GM18873 (cell line): ENCODE measurements around the gene PTPRQ.

Experiments
- ATAC-seq: cut with Tn5 transposase; IDR thresholded peaks from one replicate; pipeline ENCODE4 v1.9.1; 2021; ENCODE audit warnings: mild to moderate bottlenecking, moderate library complexity, moderate number of reproducible peaks; ENCODE audit not compliant: unreplicated experiment, low FRiP score

Gene PTPRQ

DNA sequence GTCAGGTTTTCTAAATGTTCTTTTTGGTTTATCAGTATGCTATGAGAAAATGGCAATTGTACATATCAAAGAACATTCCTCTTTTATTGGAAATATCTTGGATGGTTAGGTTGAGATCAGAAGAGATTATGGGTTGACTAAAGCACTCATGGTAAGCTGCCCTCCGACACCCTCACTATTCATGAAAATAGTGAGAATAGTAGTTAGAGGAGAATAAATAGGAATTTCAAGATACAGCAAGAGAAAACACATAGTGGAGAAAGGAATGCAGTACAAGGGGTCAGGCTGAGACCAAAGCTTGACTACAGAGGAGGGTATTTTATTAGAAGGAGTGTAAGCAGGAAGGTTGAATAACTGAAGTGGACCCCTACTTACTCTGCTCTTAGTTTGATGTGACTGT lies 112.5 kb downstream of the PTPRQ start:
- no peak for ATAC-seq

DNA sequence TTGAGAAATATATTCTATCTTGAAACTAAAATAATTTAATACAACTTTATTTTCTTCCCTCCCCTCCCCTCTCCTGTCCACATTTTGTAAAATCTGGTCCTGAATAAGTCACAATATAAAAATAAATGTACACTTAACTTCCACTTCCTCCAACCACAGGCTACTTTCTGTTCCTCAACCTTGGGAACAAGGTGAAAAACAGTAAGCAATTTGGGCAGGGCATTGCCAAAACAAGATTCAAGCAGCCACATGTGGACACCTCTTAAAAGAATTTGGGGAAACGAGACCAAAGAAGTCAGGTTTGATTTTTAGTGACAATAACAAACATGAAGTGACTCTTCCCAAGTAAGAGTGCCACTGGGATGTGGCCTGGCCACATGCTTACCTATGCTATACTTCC lies 115.7 kb downstream of the PTPRQ start:
- ATAC-seq, result no peak

DNA sequence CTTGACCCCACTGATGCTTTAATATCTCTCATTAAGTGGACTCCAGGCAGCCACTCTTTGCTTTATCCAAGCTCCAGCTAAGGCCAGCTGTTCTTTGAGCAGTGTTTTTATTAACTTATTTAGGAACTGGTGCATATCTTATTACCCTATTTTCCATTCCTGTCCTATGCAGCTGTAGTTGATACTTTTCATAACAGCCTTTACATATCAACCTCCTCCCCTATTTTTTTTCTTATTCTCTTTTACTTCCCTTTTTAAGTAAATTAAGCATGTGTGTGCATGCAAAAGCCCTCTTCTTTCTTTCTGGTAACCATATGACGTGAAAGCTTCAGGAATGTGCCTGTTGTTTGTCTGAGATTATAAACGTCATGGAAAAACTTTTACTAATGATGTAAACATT lies 121.2 kb downstream of the PTPRQ start:
- ATAC-seq, result no peak

DNA sequence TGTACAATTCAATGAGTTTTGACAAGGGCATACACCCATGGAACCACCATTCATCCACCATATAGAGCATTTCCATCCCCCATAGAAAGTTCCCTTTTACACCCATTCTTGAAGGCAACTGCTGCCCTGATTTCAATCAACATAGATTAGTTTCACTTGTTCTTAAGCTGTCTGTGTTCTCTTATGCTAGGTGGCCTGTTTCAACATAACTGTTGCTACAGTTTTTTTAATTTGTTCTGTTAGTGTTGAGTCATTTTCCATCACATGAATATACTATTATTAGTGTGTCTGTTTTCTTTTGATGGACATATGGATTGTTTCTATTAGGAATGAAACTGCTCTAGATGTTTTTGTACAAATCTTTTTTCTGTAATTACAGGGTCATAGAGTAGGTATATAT lies 123.4 kb downstream of the PTPRQ start:
- ATAC-seq, result no peak

DNA sequence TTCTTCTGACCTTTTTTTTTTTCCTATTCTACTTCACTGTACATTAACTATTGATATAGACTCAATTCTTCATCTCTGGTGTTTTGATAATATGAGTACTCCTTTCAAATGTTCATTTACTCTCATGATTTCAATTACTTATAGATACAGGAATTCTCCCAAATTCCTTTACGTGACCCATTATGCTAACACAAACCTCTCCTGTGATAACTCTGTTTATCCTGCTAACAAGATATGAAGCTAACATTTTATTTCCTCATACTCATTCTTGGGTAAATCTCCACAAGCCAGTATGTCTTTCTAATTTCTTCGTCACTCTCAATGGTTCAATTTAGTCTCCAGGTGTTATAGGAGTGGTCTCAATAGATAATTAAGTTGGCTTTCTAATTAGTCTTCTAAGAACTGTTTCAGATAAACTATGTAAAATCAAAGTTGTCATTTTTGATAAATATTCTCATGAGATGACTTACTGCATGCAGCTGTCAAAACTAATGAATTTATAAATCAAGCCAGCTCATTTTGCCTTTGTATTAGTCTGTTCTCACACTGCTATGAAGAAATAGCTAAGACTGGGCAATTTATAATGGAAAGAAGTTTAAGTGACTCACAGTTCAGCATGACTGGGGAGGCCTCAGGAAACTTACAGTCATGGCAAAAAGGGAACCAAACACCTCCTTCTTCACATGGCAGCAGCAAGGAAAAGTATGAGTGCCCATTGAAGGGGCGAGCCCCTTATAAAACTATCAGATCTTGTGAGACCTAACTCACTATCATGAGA lies 132.8 kb downstream of the PTPRQ start:
- ATAC-seq, result no peak

DNA sequence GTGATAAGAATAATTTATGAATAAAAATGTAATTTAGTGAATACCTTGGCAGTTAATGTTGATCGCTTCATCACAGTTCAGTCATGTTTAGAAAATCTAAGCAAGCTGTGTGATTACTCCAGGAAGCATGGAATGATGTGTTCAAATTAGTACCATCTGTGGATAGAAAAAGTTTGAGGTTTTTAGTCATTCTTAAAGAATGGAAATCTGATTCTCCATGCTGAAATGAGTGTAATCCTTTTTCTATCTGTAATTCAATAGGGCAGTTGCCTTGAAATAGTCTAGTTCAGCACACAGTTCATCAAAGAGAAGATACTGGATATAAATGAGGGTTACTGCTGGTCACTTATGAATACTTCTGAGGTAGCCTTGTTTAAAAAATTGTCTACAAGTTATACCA lies 136.2 kb downstream of the PTPRQ start:
- ATAC-seq, result no peak

DNA sequence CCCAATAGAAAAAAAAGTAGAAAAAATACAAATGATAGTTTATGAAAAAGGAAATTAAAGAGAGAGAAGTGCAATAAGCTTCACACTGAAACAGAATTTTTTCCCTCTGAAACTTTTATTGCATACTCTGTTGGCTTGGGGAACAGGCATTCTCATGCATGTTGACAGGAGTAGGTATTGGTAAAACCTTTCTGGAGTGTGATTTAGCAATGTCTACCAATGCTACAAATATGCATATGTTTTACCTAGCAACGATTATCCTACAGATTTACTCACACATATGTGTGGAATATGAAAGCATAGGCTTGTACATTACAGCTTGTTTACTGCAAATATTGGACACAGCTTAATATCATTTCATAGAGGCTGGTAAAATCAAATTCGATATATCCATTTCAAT lies 137.7 kb downstream of the PTPRQ start:
- ATAC-seq, result no peak

DNA sequence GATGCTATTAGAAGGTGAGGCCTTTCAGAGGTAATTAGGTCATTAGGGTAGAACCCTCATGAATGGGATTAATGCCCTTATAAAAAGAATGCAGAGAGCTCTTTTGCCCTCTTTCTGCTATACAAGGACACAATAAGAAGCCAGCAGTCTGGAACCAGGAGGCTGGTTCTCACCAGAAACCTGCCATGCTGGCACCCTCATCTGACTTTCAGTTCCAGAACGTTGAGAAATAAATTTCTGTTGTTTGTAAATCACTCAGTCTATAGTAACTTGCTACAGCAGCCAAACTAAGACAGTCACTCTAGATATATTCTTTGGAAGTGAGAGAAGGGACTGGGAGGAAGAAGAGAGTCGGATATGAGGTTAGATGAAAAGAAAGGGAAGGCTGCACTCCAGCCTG lies 138.4 kb downstream of the PTPRQ start:
- no peak for ATAC-seq

DNA sequence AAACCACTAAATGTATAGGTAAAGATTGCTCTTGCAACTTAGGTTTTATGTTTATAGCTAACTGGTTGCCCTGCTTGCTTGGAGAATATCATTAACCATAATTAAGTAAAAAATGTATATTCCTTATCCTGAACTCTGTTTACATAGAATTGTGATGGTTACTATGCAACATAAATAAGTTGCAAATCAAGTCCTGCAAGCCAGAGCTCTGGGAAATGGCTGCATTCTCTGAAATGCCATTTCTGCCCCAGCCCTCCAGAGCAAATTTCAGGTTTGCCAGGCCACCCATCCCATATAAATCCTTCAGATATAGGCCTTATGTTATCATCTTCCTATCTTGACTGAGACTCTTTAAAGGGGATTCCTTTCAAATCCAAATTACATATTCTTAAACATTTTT lies 145.0 kb downstream of the PTPRQ start:
- no peak for ATAC-seq

DNA sequence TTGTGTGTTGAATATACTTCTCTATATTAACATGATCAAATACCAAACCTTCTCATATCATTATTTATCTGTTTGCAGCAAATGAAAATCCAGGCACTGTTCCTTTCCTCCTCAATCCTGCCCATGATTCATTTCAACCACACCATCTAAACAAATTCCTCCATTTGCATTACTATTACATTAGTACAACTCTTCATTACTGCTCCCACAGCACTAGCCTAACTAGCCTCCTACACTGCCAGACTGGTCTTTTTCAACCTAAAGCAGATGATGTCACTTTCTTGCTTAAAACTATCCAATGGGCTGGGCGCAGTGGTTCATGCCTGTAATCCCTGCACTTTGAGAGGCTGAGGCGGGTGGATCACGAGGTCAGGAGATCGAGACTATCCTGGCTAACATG lies 146.1 kb downstream of the PTPRQ start:
- no peak for ATAC-seq

DNA sequence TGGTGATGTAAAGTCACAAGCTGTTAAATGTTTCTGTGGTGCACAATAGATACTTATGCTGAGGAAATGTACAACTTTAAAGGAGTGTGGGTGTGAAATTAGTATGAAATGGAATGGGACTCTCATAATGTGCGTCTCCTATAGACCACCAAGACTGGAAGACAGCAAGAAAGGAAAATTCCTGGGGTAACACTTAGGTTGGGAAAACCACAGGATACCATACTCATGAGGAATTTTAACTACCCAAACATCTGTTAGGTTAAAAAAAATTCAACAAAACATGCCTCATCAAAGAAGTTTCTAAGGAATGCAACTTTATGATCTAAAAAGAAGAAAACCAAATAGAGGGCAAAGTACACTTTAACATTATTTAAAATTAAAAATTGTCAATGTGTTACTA lies 149.7 kb downstream of the PTPRQ start:
- no peak for ATAC-seq

DNA sequence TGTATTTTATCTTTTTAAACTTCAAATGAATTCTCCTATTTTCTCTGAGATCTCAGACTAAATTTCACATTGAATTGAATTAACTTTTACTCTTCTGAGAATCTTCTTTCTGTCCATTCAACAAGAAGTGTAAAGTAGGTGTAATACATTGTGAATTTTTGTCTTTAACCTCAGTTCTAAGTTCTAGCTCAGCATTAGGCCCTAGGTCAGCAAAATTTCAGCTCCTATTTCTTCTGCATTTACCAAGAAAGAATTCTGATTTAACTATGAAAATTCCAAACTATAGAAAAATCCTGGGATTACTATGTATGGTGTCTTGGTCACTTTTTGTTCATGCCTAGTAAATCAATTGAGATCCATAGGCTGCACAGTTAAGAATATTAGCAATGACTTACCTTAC lies 152.5 kb downstream of the PTPRQ start:
- no peak for ATAC-seq

DNA sequence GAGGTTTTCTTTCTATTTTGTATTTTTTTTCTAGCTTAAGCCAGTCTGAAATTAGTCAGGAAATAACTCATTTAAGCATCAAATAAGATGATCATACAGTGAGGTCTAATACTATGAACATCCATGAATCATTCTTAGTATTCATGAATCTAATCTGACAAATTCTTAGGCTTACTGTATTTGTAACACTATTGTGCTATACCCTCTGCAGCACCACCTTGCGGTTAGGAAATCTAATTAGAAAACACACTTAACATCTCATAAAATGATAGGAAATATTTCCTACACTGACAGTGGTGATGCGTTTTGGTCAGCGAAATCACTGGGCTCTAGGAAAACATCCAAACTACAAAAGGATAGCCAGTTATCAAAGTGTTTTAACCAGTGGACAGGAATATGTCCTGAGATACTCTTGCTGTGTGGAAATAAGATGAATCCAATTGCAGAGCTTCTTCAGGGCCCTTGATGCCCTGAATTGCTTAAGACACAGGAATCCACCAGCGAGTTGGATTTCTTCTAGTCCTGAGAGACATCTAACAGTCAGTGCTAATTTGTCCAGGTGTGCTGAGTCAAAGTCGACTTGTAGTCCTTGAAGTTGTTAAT lies 154.1 kb downstream of the PTPRQ start:
- no peak for ATAC-seq

DNA sequence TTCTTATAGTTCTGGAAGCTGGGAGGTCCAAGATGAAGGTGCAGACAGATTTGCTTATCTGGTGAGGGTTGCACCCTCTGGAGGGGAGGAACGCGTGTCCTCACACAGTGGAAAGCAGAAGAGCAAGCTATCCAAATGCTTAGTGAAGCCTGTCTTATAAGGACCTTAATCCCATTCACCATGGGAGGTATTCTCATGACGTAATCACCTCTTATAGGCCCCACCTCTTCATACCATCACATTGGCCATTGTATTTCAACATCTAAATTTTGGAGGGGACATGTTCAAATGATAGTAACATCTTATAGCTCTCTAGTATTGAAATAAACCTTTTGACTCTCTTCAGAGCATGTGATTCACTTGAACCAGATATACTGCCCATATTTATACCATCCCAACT lies 158.4 kb downstream of the PTPRQ start:
- ATAC-seq, result no peak

DNA sequence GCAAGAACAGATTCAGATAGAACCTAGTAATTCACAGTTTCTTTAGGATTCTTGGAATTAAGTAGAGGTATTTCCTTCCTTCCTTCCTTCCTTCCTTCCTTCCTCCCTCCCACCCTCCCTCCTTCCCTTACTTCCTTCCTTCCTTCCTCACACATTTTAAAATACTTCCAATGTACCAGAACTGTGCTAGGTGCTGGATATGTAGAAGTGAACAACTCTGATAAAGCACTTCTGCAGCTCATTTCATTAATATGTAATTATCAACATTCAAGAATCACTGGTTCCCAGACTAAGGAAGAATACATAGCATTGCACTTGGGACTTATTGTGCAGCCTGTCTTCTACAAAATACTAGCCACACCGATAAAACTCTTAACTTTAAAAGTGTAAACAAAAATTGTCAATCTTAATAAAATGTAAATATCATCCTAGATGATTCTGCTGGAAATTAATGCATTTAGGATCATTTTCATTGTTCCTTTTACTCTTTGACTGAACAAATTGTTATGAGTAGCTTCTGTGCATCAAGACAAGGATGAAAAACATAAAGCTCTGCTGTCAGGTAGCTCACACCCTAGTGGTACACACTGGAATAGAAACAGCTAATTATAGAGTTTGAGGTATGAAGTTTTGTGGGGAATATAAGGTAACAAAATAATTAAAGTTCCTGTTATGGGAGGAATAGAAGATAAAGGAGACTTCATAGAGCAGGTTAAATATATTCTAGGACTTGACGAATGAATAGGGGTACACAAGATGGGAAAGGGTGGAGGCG lies 163.5 kb downstream of the PTPRQ start:
- ATAC-seq, result no peak

DNA sequence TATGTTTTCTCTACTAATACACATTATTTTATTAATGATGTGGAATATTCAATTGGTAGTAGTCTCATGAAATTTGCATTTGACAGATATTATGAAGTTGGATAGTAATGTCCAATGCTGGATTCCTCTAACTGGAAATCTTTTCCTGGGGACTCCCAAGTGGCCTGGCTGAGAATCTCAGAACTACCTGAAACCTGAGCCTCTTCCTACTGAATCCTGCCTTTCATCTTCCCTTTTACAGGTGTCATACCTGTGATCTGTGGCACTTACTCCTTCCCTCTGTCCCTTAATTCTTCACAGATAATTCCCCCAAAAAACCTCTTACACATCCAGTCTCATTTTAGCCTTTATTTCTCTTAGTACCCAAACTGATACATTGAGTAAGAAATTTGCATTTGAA lies 173.7 kb downstream of the PTPRQ start:
- no peak for ATAC-seq

DNA sequence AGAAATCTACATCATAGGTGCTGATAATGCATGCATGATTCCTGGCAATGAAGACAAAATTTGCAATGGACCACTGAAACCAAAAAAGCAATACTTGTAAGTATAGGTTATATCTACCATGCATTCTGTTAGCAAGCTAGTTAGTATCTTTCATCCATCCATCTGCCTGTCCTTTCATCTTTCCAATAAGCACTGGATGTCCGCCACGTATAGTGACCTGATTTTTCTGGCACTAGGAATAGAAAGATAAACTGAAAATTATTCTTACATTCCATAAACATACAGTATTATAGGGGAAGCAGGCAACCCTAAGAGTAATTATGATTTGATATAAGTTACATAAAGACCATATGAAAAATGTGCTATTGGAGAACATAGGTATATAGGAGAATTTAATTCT lies 176.2 kb downstream of the PTPRQ start:
- no peak for ATAC-seq

DNA sequence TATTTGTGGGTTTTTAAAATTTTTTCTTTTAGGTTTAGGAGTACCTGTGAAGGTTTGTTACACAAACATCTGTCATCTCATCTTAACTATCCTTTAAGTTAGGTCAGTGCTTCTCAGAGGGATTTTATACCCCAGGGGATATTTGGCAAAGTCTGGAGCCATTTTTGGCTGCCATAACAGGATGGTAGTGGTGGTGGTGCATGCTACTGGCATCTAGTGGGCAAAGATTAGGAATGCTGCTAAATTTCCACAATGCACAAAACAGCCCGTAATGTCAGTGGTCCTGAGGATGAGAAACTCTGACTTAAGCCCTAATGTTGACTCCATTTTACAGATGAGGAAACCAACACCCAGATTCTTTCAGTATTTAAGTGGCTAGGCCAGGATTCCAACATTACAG lies 178.2 kb downstream of the PTPRQ start:
- no peak for ATAC-seq

DNA sequence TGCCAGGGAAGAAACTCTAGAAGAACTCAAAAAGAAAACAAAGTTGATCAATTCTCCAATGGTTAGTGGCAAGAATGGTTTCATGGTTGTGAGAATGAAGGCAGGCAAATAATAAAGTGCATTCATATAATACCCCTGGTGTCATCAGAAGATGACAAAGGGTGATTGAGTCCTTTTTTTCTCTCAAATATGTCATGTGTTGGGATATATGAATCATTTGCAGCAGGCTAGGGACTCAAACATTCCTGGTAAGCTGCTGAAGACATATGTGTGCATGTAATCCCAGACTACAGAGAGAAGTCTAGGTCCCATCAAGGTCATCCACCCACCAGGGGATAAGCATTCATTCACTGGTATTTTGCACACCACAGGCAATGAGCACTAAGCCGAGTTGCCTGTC lies 181.0 kb downstream of the PTPRQ start:
- no peak for ATAC-seq

DNA sequence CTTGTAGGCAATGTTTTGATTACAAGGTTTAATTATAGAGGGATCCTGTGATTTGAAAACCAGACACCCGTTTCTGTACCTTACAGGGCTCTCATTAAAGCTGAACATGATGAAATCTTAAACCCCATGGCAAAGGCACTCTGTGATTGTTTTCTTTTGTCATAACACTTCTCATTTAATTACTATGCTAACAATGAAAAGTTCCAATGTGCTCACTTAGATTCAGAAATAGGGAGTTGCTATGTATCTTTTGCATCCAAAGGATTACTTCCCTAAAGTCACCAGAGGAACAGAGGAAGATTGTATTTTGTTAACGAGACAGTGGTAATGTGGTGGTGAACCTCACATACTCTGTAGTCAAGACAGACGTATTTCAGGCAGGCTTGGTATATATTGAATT lies 181.9 kb downstream of the PTPRQ start:
- no peak for ATAC-seq

DNA sequence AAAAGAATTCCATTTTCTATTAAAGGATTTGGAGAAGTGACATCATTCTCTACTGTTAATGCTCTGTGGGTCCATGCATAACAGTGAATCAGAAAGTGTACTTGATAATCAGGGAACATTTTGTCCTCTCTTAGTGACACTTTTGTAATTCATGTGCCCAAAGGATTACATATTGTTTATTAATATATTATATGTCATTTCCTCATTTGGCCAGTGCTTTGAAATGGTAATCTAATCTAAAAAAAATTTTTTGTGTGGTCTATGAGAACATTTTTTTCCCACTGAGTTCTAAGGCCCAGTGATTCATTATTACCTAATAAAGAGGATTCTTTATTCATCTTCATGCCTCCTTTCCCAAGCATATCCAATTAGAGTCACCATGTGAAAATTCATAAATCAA lies 183.7 kb downstream of the PTPRQ start:
- no peak for ATAC-seq

DNA sequence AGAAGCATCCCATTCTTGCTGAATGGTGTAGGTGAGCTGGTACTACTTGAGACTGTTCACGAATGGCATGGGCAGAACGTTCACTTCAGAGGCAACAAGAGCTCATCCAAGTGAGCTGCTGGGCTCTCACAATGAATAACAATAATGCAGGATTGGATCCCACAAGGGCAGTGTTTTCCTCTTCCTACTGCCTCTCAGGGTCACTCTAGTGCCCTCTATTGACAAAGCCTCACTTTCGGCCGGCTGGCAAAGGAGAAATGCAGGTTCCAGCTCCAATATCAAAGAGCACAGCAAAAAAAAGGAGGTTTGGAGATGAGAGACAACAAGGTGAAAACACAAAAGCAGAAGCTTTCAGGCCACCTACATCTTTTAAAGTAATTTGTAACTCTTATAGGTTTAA lies 188.8 kb downstream of the PTPRQ start:
- no peak for ATAC-seq
